Brain microvascular endothelial cell (primary cell): ENCODE measurements around the gene CD300LF.

Source experiments
- DNase-seq: peaks from one replicate; pipeline ENCODE4 v3.0.0-alpha.2; 2020
- H3K27ac ChIP-seq: fragments of 250-450 bp; sonication (Bioruptor Pico); 2 replicates; pipeline ENCODE4 v1.5.1; 2020; ENCODE audit warnings: mild to moderate bottlenecking, moderate library complexity
- H3K27me3 ChIP-seq: fragments of 250-450 bp; sonication (Bioruptor Pico); replicated peaks from 2 replicates; pipeline ENCODE4 v1.5.1; 2020; ENCODE audit warnings: mild to moderate bottlenecking
- H3K36me3 ChIP-seq: fragments of 250-450 bp; sonication (Bioruptor Pico); replicated peaks from 2 replicates; pipeline ENCODE4 v1.5.1; 2020; ENCODE audit warnings: mild to moderate bottlenecking
- H3K4me3 ChIP-seq: 2 replicates; pipeline ENCODE4 v1.5.1; 2011; ENCODE audit warnings: low read depth, mild to moderate bottlenecking, control low read depth, low read length, moderate library complexity
- CTCF ChIP-seq: IDR thresholded peaks from 2 replicates; pipeline ENCODE4 v1.5.1; 2011; ENCODE audit warnings: low read depth, mild to moderate bottlenecking, moderate library complexity, low read length, control low read depth, inconsistent platforms; ENCODE audit errors: missing control alignments
- in situ Hi-C: cut with HindIII; loops from 2 replicates; pipeline ENCODE4 v1.10.0; 2017; ENCODE audit warnings: low sequenced_read_pairs, low pct_ligation_motif_present

The CD300LF gene

GRCh38 chr17:74713171-74713755, 540 bp upstream of the CD300LF start:
- H3K36me3 ChIP-seq, result no peaks in the 10 kb centered on the region
- H3K27ac ChIP-seq, result no peak overlapping the region
- no peak overlapping the region for H3K4me3 ChIP-seq
- H3K27me3 ChIP-seq, result peaks cover 2% of the 10 kb centered on the region
- TF ChIP-seq CTCF, result no peak
- in situ Hi-C loops, result no loop called here
- DNase-seq, result no peak

GRCh38 chr17:74712301-74712700, 422 bp downstream of the CD300LF start:
- Histone ChIP-seq H3K4me3 (no peak overlapping the region), H3K27ac (no peak overlapping the region)
- in situ Hi-C loops, result no loop called here

GRCh38 chr17:74711058-74711824, 1.5 kb downstream of the CD300LF start:
- DNase-seq, result no peak
- H3K27ac ChIP-seq, result no peak overlapping the region
- TF ChIP-seq CTCF, result no peak

More at GRCh38 chr17:74712301-74712700, 422 bp downstream of the CD300LF start:
- no peak for TF ChIP-seq CTCF
- no peak for DNase-seq
- H3K27me3 ChIP-seq, result no peaks in the 10 kb centered on the region
- no peaks in the 10 kb centered on the region for H3K36me3 ChIP-seq

GRCh38 chr17:74704544-74704943, 8.2 kb downstream of the CD300LF start:
- in situ Hi-C loops, result no loop called here
- DNase-seq, result no peak
- no peaks in the 10 kb centered on the region for H3K36me3 ChIP-seq
- no peak overlapping the region for H3K27ac ChIP-seq
- TF ChIP-seq CTCF, result no peak
- H3K27me3 ChIP-seq, result no peaks in the 10 kb centered on the region
- no peak overlapping the region for H3K4me3 ChIP-seq

More at GRCh38 chr17:74711058-74711824, 1.5 kb downstream of the CD300LF start:
- in situ Hi-C loops, result no loop called here
- no peaks in the 10 kb centered on the region for H3K36me3 ChIP-seq
- no peaks in the 10 kb centered on the region for H3K27me3 ChIP-seq
- no peak overlapping the region for H3K4me3 ChIP-seq

- in situ Hi-C loops, result no loop called here
- no peak overlapping the region for H3K4me3 ChIP-seq
- no peaks in the 10 kb centered on the region for H3K36me3 ChIP-seq
- TF ChIP-seq CTCF, result no peak
- no peak overlapping the region for H3K27ac ChIP-seq
- H3K27me3 ChIP-seq, result no peaks in the 10 kb centered on the region
- DNase-seq, result no peak
These were observed 9.4 kb downstream of the CD300LF start for GRCh38 chr17:74703311-74703710.
